Esophagus squamous epithelium (tissue), 5 donors: ENCODE data around the gene GSX1. TPM values are rescaled to one million over a fixed set of nuclear protein-coding genes. Genes with fewer than 3 reads are reported as not detected.
"Not testable (repeated sequence)": the region's sequence is repeated elsewhere in the genome, so short reads cannot be mapped to it uniquely, and the experiment has no call there.

Experiments
- DNase-seq: peaks from one replicate; lab custom pipeline; 2025; lab: John Stamatoyannopoulos, UW
- H3K27ac ChIP-seq, 4 donors: fragments of 200-600 bp; sonication (generic); one replicate each; pipeline ENCODE4 v1.5.1; 2016 to 2019; ENCODE audit warnings: mild to moderate bottlenecking in 1 of 4
- H3K27me3 ChIP-seq, 4 donors: fragments of 200-600 bp; sonication (generic); 1 replicate in 3 of 4; 2 replicates in 1 of 4; pipeline versions ENCODE4 v1.5.1 to v1.6.0; 2017 to 2021; ENCODE audit warnings: antibody characterized with exemption in 1 of 4
- H3K36me3 ChIP-seq, 3 donors: fragments of 200-600 bp; sonication (generic); one replicate each; pipeline ENCODE4 v1.5.1; 2016 to 2019
- H3K4me1 ChIP-seq, 3 donors: fragments of 200-600 bp; sonication (generic); one replicate each; pipeline ENCODE4 v1.5.1; 2017 to 2019
- H3K4me3 ChIP-seq, 4 donors: fragments of 200-600 bp; sonication (generic); 1 replicate in 3 of 4; 2 replicates in 1 of 4; pipeline ENCODE4 v1.5.1; 2016 to 2019; ENCODE audit warnings: mild to moderate bottlenecking in 2 of 4, moderate library complexity in 1 of 4
- H3K9me3 ChIP-seq, 3 donors: fragments of 200-600 bp; sonication (generic); one replicate each; pipeline ENCODE4 v1.5.1; 2016 to 2019
- POLR2A ChIP-seq, 4 donors: fragments of 450-650 bp; IDR thresholded peaks; one replicate each; pipeline ENCODE4 v1.6.1; 2017; ENCODE audit warnings: antibody characterized with exemption in 4 of 4, mild to moderate bottlenecking in 4 of 4, moderate library complexity in 3 of 4
- WGBS, 2 donors: methylation state at CpG; one replicate each; pipeline ENCODE4 v1.1.5; 2018; 5-methylcytosine and 5-hydroxymethylcytosine counted together
- intact Hi-C: fragments of 100-400 bp; cut with DNase I; formaldehyde crosslinking; loops from one replicate; pipeline ENCODE4 v1.15.0; 2022
- total RNA-seq, 4 donors: library from RNA; depleted of rRNA; stranded (reverse); fragments of >200 nt; gene quantifications; one replicate each; pipeline ENCODE4 v1.1.0, GENCODE V29; 2016
- TF ChIP-seq, protein P1 (sequence below), 6 experiments: fragments of 450-650 bp in 4 of 6; fragments of 200-600 bp in 2 of 6; sonication (generic) in 2 of 6; IDR thresholded peaks; one replicate each; pipeline ENCODE4 v1.5.1; 2016 to 2019; ENCODE audit warnings: antibody characterized with exemption in 6 of 6, mild to moderate bottlenecking in 4 of 6, moderate library complexity in 4 of 6
- donor health status: DM: yes; HTN: yes; CAD: no.

Gene GSX1
- total RNA-seq, 4 donors from 2014 or later = not detected

DNA sequence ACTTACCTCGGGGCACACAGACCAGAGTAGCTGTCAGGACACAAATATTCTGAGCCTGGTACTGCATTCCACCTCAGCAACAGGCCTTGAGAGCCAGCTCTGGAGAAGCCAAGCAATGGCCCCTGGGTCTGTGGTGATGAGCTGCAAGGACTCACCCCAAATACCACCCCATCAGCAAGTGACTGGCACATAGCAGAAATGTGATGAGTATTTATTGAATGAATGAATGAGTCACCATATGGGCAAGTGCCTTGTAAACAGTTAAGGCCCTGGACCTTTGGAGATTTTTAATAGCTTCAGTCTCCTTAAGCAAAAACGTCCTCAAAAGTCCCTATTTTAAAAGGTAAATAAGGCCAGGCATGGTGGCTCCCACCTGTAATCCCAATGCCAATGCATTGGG lies 18.2 kb downstream of the GSX1 start:
- no peak for DNase-seq
- intact Hi-C loops = no loop called here
- Histone ChIP-seq H3K4me1 (no peaks in the 10 kb centered on the region), H3K27me3 (peaks cover 0 to 83% (median 0%) of the 10 kb centered on the region in 4 donors), H3K4me3 (no peak overlapping the region), H3K36me3 (no peaks in the 10 kb centered on the region), H3K27ac (no peak overlapping the region), H3K9me3 (no peaks in the 10 kb centered on the region)
- 36 to 49% methylated on average over 2 of the region's 2 CpGs for WGBS, 2 donors
- no peak for TF ChIP-seq POLR2A (IDR thresholded peaks at IDR 0.05)
- TF ChIP-seq, protein P1, sequence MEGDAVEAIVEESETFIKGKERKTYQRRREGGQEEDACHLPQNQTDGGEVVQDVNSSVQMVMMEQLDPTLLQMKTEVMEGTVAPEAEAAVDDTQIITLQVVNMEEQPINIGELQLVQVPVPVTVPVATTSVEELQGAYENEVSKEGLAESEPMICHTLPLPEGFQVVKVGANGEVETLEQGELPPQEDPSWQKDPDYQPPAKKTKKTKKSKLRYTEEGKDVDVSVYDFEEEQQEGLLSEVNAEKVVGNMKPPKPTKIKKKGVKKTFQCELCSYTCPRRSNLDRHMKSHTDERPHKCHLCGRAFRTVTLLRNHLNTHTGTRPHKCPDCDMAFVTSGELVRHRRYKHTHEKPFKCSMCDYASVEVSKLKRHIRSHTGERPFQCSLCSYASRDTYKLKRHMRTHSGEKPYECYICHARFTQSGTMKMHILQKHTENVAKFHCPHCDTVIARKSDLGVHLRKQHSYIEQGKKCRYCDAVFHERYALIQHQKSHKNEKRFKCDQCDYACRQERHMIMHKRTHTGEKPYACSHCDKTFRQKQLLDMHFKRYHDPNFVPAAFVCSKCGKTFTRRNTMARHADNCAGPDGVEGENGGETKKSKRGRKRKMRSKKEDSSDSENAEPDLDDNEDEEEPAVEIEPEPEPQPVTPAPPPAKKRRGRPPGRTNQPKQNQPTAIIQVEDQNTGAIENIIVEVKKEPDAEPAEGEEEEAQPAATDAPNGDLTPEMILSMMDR (IDR thresholded peaks at IDR 0.05) = no peak

DNA sequence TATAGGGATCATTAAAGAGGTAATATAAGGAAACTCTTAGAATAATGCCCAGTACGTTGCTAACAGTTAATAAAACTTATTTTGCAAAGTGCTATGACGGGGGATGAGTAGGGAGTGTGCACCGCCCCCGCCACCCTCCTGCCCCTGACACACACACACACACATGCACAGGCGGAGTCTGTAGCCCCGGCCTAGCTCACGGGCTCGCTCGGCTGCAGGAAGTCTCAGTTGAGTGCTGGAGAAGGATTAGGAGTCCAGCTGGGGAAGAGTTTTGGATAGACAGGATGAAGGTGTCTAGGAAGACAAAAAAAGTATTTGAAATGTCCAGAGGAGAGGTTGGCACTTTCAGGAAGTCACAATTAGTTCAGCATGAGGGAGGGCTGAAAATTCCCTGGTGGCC lies 21.5 kb downstream of the GSX1 start:
- H3K27me3 ChIP-seq = peaks cover 0 to 81% (median 0%) of the 10 kb centered on the region in 4 donors
- WGBS, 2 donors = 73 to 86% methylated on average over 8 to 9 of the region's 9 CpGs
- H3K27ac ChIP-seq = no peak overlapping the region
- no peak for TF ChIP-seq POLR2A (IDR thresholded peaks at IDR 0.05)
- TF ChIP-seq, protein P1 (IDR thresholded peaks at IDR 0.05) = no peak
- no peaks in the 10 kb centered on the region for H3K4me1 ChIP-seq
- H3K9me3 ChIP-seq = no peaks in the 10 kb centered on the region
- no peak overlapping the region for H3K4me3 ChIP-seq
- no peaks in the 10 kb centered on the region for H3K36me3 ChIP-seq
- DNase-seq = no peak
- intact Hi-C loops = no loop called here

DNA sequence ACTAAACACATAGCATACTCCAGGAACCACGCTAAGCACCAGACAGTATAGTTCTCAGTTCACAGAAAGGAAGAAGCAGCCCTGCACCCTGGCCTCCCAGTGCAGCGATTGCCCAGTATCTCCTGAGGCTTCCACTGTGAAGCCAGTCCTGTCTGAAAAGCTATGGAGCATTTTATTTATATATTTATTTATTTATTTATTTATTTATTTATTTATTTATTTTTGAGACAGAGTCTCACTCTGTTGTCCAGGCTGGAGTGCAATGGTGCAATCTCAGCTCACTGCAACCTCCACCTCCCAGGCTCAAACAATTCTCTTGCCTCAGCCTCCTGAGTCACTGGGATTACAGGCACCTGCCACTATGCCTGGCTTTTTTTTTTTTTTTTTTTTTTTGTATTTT lies 25.5 kb downstream of the GSX1 start:
- WGBS, 2 donors = 68 to 75% methylated on average over 2 of the region's 2 CpGs
- intact Hi-C loops = not testable (repeated sequence)
- H3K27me3 ChIP-seq = peaks cover 0 to 93% (median 14%) of the 10 kb centered on the region in 4 donors

DNA sequence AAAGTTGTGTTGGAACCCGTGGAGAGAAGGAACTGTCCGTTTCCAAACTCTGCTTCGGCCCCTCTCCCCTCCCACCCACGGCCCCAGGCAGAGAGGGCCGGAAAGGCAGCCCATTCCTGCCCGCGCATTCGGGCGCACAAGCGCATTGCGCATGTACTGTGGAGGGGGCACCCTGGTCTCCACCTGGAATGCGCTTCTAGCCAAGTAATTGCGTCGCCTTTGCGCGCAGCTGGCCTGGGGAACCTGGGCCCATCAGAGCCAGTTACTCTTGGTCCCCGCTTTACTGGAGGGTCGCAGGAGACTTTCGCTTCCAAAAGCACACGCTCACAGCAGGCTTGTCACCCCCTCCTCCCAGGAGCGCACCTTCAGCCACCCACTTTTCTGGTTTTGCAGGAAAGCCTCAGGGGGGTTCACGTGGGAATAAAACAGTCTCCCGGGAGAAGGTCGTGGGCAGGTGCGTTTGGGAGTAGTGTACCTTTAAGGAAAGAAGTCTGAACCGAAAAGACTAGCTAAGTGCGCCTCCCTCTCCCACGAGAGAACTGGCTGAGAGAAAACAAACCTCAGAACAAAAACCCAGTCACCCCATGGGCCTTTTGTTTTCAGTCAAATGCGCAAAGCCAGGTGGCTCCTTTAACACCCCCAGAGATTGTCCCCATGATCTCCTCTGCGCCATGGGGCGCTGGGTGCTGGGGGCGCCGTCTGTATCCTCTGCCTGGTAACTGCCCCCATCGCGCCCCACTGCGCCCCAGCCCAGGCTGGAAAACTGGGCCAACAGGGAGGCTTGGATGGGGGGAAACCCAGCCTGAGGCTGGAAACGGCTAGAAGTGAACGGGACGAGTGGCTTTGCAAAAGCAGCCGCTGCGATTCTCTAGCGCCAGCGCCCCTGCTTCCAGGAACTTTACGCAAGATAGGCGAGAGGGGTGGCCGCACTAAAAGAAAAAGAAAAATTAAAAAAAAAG lies 28.5 kb downstream of the GSX1 start:
- WGBS, 2 donors = 2 to 6% methylated on average over 24 to 32 of the region's 46 CpGs
- H3K9me3 ChIP-seq = no peaks in the 10 kb centered on the region
- no peak for TF ChIP-seq POLR2A (IDR thresholded peaks at IDR 0.05)
- TF ChIP-seq, protein P1 (IDR thresholded peaks at IDR 0.05) = no peak
- no peak overlapping the region for H3K27ac ChIP-seq
- no peaks in the 10 kb centered on the region for H3K36me3 ChIP-seq
- no peak for DNase-seq
- no peak overlapping the region for H3K4me3 ChIP-seq
- H3K4me1 ChIP-seq = no peaks in the 10 kb centered on the region
- H3K27me3 ChIP-seq = peaks cover 0 to 97% (median 18%) of the 10 kb centered on the region in 4 donors
- intact Hi-C loops = loop anchor here (10.0 kb wide), 1 partner anchor 286 kb away; no protein-coding TSS in a partner anchor

More for the DNA sequence above, 25.5 kb downstream of the GSX1 start:
- H3K4me1 ChIP-seq, H3K4me3 ChIP-seq, H3K9me3 ChIP-seq, DNase-seq, H3K36me3 ChIP-seq, H3K27ac ChIP-seq: not testable (repeated sequence)

DNA sequence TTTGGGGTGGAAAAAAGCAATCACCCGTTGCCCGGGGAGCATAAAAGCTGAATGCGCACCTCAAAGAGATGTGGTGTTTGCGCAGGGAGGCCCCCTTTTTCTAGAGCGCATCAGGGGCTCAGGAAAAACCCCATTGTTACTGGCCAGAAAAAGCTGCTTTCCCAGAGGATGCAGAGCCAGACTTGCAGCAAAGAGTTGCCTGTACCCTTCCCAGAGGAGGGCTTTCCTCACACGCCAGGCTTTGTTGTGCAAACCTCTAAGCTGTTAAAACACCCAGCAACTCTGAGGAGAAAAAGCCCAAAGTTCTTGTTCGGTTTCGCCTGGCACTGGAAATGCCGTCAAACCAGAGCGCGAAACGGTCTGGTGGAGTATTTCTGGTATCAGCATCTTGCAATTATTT lies 29.3 kb downstream of the GSX1 start:
- no peak overlapping the region for H3K4me3 ChIP-seq
- 1 to 8% methylated on average over 8 to 12 of the region's 12 CpGs for WGBS, 2 donors
- intact Hi-C loops = loop anchor here (10.0 kb wide), 1 partner anchor 287 kb away; no protein-coding TSS in a partner anchor

More for the DNA sequence above, 29.3 kb downstream of the GSX1 start:
- peaks cover 0 to 93% (median 18%) of the 10 kb centered on the region in 4 donors for H3K27me3 ChIP-seq
- no peaks in the 10 kb centered on the region for H3K9me3 ChIP-seq
- H3K36me3 ChIP-seq = no peaks in the 10 kb centered on the region
- H3K27ac ChIP-seq = no peak overlapping the region
- TF ChIP-seq POLR2A (IDR thresholded peaks at IDR 0.05) = no peak
- TF ChIP-seq, protein P1 (IDR thresholded peaks at IDR 0.05) = no peak
- peaks cover 0 to 5% (median 0%) of the 10 kb centered on the region in 3 donors for H3K4me1 ChIP-seq
- no peak for DNase-seq
